ENCODE measurements around the gene MRGPRX1. TPM values are rescaled to one million over a fixed set of nuclear protein-coding genes. Genes with fewer than 3 reads are reported as not detected.

The MRGPRX1 gene
- total and polyA plus RNA-seq, 9 of the 15 experiments (the other 6 are each of a cell fraction or from before 2014, with no cell fraction given): not detected

- TF ChIP-seq ATF4 (CRISPR knock-in tag; IDR thresholded peaks at IDR 0.05): no peak
- no peak for TF ChIP-seq ZNF282 (CRISPR knock-in tag; IDR thresholded peaks at IDR 0.05)
- TF ChIP-seq SMARCA4 (IDR thresholded peaks at IDR 0.05): no peak
- TF ChIP-seq ELF4 (CRISPR knock-in tag; IDR thresholded peaks at IDR 0.05): no peak
- no peak for TF ChIP-seq HNRNPK (IDR thresholded peaks at IDR 0.05; ENCODE audit: low read depth, low read length, poor library complexity, severe bottlenecking)
- TF ChIP-seq ZNF41 (CRISPR knock-in tag; conservative IDR thresholded peaks at IDR 0.05): no peak
Observed at GRCh38 chr11:18939314-18939713, at the start of gene MRGPRX1 (continued).

GRCh38 chr11:18987454-18988231 lies 48.4 kb upstream of the MRGPRX1 start:
- under 1% methylated on average over 9 of the region's 9 CpGs for WGBS (ENCODE audit: insufficient coverage, low coverage, missing lambda C conversion rate)
- Histone ChIP-seq H3K27me3 (ENCODE audit: control insufficient read depth in 2 of 2, insufficient read depth in 2 of 2, low read length in 2 of 2) (peaks cover 0 to 4% of the 10 kb centered on the region in 2 experiments; a peak in 1 of 5 replicates), H4K20me1 (replicated peaks; ENCODE audit: control insufficient read depth, insufficient read depth, low read length) (no peaks in the 10 kb centered on the region), H3K9me1 (ENCODE audit: control insufficient read depth, insufficient read depth, low read length) (no peaks in the 10 kb centered on the region), H2AFZ (ENCODE audit: low read depth, low read length) (no peak overlapping the region), H3K9ac (ENCODE audit: insufficient read depth in 1 of 2, low read depth in 2 of 2, low read length in 2 of 2) (no peak overlapping the region), H3K27ac (ENCODE audit: extremely low read depth, low read depth, low read length) (no peak overlapping the region), H3K79me2 (ENCODE audit: control insufficient read depth, insufficient read depth, low read length) (no peaks in the 10 kb centered on the region), H3K9me3 (replicated peaks; ENCODE audit: control insufficient read depth, insufficient read depth, low read depth, low read length) (no peaks in the 10 kb centered on the region), H3K36me3 (ENCODE audit: control insufficient read depth, insufficient read depth, low read length) (no peaks in the 10 kb centered on the region), H3K4me1 (replicated peaks in 1 of 2; ENCODE audit: control insufficient read depth in 2 of 2, insufficient read depth in 2 of 2, low read length in 2 of 2) (no peaks in the 10 kb centered on the region), H3K4me3 (no peak overlapping the region), H3K4me2 (ENCODE audit: insufficient read depth, low read length) (no peak overlapping the region)
- in situ Hi-C loops (cut with MboI): no loop called here
- CTCF ChIA-PET (ENCODE audit: low intra/inter-chr PET ratio): no interaction called here
- intact Hi-C loops (cut with micrococcal nuclease): no loop called here
- POLR2A ChIA-PET: no interaction called here
- DNase-seq (ENCODE audit: extremely low read depth in 1 of 4, low spot score in 3 of 4): no peak
- ATAC-seq: no peak
- no TSS peak for BruUV-seq (replicated peaks)
- no peak for FAIRE-seq
- TF ChIP-seq COPS2 (conservative IDR thresholded peaks at IDR 0.05) (no peak), UBTF (IDR thresholded peaks at IDR 0.05; ENCODE audit: borderline replicate concordance in 1 of 2, low read depth in 2 of 2, low read length in 2 of 2) (no peak), MAFK (IDR thresholded peaks at IDR 0.05; ENCODE audit: low read length) (no peak), TSHZ1 (CRISPR knock-in tag; IDR thresholded peaks at IDR 0.05) (no peak)
- TF ChIP-seq, protein P1, sequence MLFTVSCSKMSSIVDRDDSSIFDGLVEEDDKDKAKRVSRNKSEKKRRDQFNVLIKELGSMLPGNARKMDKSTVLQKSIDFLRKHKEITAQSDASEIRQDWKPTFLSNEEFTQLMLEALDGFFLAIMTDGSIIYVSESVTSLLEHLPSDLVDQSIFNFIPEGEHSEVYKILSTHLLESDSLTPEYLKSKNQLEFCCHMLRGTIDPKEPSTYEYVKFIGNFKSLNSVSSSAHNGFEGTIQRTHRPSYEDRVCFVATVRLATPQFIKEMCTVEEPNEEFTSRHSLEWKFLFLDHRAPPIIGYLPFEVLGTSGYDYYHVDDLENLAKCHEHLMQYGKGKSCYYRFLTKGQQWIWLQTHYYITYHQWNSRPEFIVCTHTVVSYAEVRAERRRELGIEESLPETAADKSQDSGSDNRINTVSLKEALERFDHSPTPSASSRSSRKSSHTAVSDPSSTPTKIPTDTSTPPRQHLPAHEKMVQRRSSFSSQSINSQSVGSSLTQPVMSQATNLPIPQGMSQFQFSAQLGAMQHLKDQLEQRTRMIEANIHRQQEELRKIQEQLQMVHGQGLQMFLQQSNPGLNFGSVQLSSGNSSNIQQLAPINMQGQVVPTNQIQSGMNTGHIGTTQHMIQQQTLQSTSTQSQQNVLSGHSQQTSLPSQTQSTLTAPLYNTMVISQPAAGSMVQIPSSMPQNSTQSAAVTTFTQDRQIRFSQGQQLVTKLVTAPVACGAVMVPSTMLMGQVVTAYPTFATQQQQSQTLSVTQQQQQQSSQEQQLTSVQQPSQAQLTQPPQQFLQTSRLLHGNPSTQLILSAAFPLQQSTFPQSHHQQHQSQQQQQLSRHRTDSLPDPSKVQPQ (CRISPR knock-in tag; IDR thresholded peaks at IDR 0.05; ENCODE audit: borderline replicate concordance): no peak
